Measurements from ENCODE around the gene ITGA6. TPM values are rescaled to one million over a fixed set of nuclear protein-coding genes. Genes with fewer than 3 reads are reported as not detected.
A peak's percentile ranks its signal among the peaks of the same experiment; 100 is the strongest.
"Not testable (repeated sequence)": the region's sequence is repeated elsewhere in the genome, so short reads cannot be mapped to it uniquely, and the experiment has no call there.

ITGA6 gene
- polyA plus RNA-seq, 3 donors from 2014 or later = 26.8 to 39.9 (median 34.0) TPM

- H3K27me3 Mint-ChIP-seq (ENCODE audit: low read depth in 3 of 3) = no peaks in the 10 kb centered on the region
- no peak overlapping the region for H3K4me3 Mint-ChIP-seq
- H3K27ac Mint-ChIP-seq = no peak overlapping the region
- peaks cover 0 to 26% (median 16%) of the 10 kb centered on the region in 6 donors for H3K9me3 Mint-ChIP-seq
- peaks cover 22 to 44% (median 25%) of the 10 kb centered on the region in 3 donors for H3K36me3 Mint-ChIP-seq
- peaks cover 10 to 14% of the 10 kb centered on the region in 2 donors for H3K4me1 Mint-ChIP-seq
- DNase-seq = no peak
Measured at GRCh38 chr2:172510088-172510487, 82.7 kb downstream of the ITGA6 start.

- peak overlapping the region in 1 of 6 donors; percentile 22 for H3K27ac Mint-ChIP-seq
- peaks cover 10 to 14% of the 10 kb centered on the region in 2 donors for H3K4me1 Mint-ChIP-seq
- H3K4me3 Mint-ChIP-seq = no peak overlapping the region
- peaks cover 22 to 44% (median 25%) of the 10 kb centered on the region in 3 donors for H3K36me3 Mint-ChIP-seq
- no peaks in the 10 kb centered on the region for H3K27me3 Mint-ChIP-seq (ENCODE audit: low read depth in 3 of 3)
- no peak for DNase-seq
- peaks cover 0 to 26% (median 16%) of the 10 kb centered on the region in 6 donors for H3K9me3 Mint-ChIP-seq
Measured at GRCh38 chr2:172510548-172510947, 83.2 kb downstream of the ITGA6 start.

- H3K36me3 Mint-ChIP-seq = peaks cover 14 to 29% (median 17%) of the 10 kb centered on the region in 3 donors
- H3K27me3 Mint-ChIP-seq (ENCODE audit: low read depth in 3 of 3) = no peaks in the 10 kb centered on the region
- H3K9me3 Mint-ChIP-seq = peaks cover 0 to 26% (median 16%) of the 10 kb centered on the region in 6 donors
- peaks cover 10 to 14% of the 10 kb centered on the region in 2 donors for H3K4me1 Mint-ChIP-seq
- H3K4me3 Mint-ChIP-seq = no peak overlapping the region
- DNase-seq = no peak
- no peak overlapping the region for H3K27ac Mint-ChIP-seq
Measured at GRCh38 chr2:172512810-172513523, 85.6 kb downstream of the ITGA6 start.

GRCh38 chr2:172513524-172513900, 86.1 kb downstream of the ITGA6 start:
- no peak overlapping the region for H3K27ac Mint-ChIP-seq
- no peak overlapping the region for H3K4me3 Mint-ChIP-seq
- H3K36me3 Mint-ChIP-seq = peaks cover 14 to 25% (median 17%) of the 10 kb centered on the region in 3 donors
- H3K27me3 Mint-ChIP-seq (ENCODE audit: low read depth in 3 of 3) = no peaks in the 10 kb centered on the region
- no peak for DNase-seq
- peaks cover 8 to 14% of the 10 kb centered on the region in 2 donors for H3K4me1 Mint-ChIP-seq
- H3K9me3 Mint-ChIP-seq = peaks cover 0 to 26% (median 16%) of the 10 kb centered on the region in 6 donors

GRCh38 chr2:172513935-172514586, 86.7 kb downstream of the ITGA6 start:
- H3K4me1 Mint-ChIP-seq = peaks cover 8 to 14% of the 10 kb centered on the region in 2 donors
- DNase-seq = no peak
- H3K36me3 Mint-ChIP-seq = peaks cover 14 to 25% (median 17%) of the 10 kb centered on the region in 3 donors
- no peaks in the 10 kb centered on the region for H3K27me3 Mint-ChIP-seq (ENCODE audit: low read depth in 3 of 3)
- peaks cover 0 to 26% (median 16%) of the 10 kb centered on the region in 6 donors for H3K9me3 Mint-ChIP-seq
- H3K4me3 Mint-ChIP-seq = no peak overlapping the region
- H3K27ac Mint-ChIP-seq = no peak overlapping the region

DNA sequence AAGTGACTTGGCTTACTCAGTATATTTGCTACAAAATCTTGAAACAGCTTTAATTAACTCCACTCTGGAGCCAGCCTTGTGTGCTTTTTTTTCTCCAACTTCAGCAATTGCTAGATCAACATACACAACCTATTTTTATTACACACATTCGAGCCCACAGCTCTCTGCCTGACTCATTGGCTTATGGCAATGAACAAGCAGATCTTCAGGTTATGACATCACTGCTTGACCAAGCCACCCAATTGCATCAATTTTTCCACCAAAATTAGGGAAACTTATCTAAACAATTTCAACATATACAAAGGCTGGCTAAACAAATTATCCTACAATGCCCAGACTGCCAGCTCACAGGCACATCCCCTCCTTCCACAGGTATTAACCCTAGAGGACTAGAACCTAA, 88.9 kb downstream of the ITGA6 start:
- H3K27me3 Mint-ChIP-seq (ENCODE audit: low read depth in 3 of 3) = no peaks in the 10 kb centered on the region
- no peak for DNase-seq
- H3K4me1 Mint-ChIP-seq = peaks cover 0 to 1% of the 10 kb centered on the region in 2 donors
- H3K4me3 Mint-ChIP-seq = no peak overlapping the region
- peaks cover 14 to 19% (median 18%) of the 10 kb centered on the region in 3 donors for H3K36me3 Mint-ChIP-seq
- peaks cover 5 to 23% (median 16%) of the 10 kb centered on the region in 6 donors for H3K9me3 Mint-ChIP-seq
- no peak overlapping the region for H3K27ac Mint-ChIP-seq

GRCh38 chr2:172518995-172519394, 91.6 kb downstream of the ITGA6 start:
- Mint-ChIP-seq H3K36me3 (peaks cover 0 to 6% (median 2%) of the 10 kb centered on the region in 3 donors), H3K9me3 (peaks cover 0 to 5% (median 0%) of the 10 kb centered on the region in 6 donors), H3K4me3 (no peak overlapping the region), H3K4me1 (no peaks in the 10 kb centered on the region), H3K27me3 (ENCODE audit: low read depth in 3 of 3) (no peaks in the 10 kb centered on the region), H3K27ac (no peak overlapping the region)
- no peak for DNase-seq

DNA sequence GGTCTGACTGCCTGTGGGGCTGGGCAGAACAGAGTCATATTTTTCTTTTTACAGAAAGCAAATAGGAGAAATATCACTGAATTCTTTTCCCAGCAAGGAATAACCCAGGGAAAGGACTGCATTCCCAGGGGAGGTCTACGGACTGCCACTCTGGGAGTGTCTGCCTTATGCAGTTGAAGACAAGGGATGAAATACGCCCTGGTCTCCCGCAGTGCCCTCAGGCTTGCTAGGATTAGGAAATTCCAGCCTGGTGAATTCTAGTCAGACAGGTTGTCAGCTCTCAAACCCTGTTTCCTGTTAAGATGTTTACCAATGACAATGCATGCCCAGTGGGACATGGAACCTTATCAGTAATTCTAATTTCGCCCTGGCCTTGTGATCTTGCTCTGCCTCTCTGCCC, 98.2 kb downstream of the ITGA6 start:
- Mint-ChIP-seq H3K4me3 (no peak overlapping the region), H3K27ac (no peak overlapping the region), H3K36me3 (peaks cover 10 to 19% (median 16%) of the 10 kb centered on the region in 3 donors), H3K4me1 (no peaks in the 10 kb centered on the region), H3K9me3 (peaks cover 9 to 32% (median 21%) of the 10 kb centered on the region in 6 donors), H3K27me3 (ENCODE audit: low read depth in 3 of 3) (no peaks in the 10 kb centered on the region)
- DNase-seq = no peak

DNA sequence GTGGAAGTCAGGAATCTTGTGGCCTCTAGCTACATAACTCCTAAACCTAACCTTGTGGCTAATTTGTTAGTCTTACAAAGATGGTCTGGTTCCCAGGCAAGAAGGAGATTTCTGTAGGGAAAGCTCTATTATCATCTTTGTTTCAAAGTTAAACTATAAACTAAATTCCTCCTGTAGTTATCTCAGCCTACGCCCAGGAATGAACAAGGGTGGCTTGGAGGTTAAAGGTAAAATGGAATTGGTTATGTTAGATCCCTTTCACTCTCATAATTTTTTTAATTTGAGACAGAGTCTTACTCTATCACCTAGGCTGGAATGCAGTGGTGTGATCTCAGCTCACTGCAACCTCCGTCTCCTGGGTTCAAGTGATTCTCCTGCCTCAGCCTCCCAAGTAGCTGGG, 103.9 kb downstream of the ITGA6 start:
- peaks cover 22 to 35% (median 30%) of the 10 kb centered on the region in 3 donors for H3K36me3 Mint-ChIP-seq
- H3K27ac Mint-ChIP-seq = no peak overlapping the region
- no peak for DNase-seq
- H3K4me3 Mint-ChIP-seq = no peak overlapping the region
- H3K4me1 Mint-ChIP-seq = no peaks in the 10 kb centered on the region
- H3K27me3 Mint-ChIP-seq (ENCODE audit: low read depth in 3 of 3) = peaks cover 0 to 1% (median 0%) of the 10 kb centered on the region in 3 donors
- peaks cover 8 to 25% (median 12%) of the 10 kb centered on the region in 6 donors for H3K9me3 Mint-ChIP-seq

GRCh38 chr2:172532461-172532860, 105.1 kb downstream of the ITGA6 start:
- Mint-ChIP-seq H3K36me3 (peaks cover 22 to 35% (median 30%) of the 10 kb centered on the region in 3 donors), H3K9me3 (peaks cover under 1 to 15% (median 5%) of the 10 kb centered on the region in 6 donors)
- H3K4me3 Mint-ChIP-seq; DNase-seq; H3K27ac Mint-ChIP-seq; H3K4me1 Mint-ChIP-seq; H3K27me3 Mint-ChIP-seq (ENCODE audit: low read depth in 3 of 3): not testable (repeated sequence)

- Mint-ChIP-seq H3K27ac (no peak overlapping the region), H3K4me1 (no peaks in the 10 kb centered on the region), H3K4me3 (no peak overlapping the region), H3K9me3 (peaks cover 0 to 6% (median 4%) of the 10 kb centered on the region in 6 donors), H3K27me3 (ENCODE audit: low read depth in 3 of 3) (peaks cover 0 to 1% (median 0%) of the 10 kb centered on the region in 3 donors), H3K36me3 (peaks cover 22 to 32% (median 30%) of the 10 kb centered on the region in 3 donors)
- DNase-seq = no peak
Measured at GRCh38 chr2:172533687-172534086, 106.3 kb downstream of the ITGA6 start.

- Mint-ChIP-seq H3K36me3 (peaks cover 16 to 20% (median 20%) of the 10 kb centered on the region in 3 donors), H3K27ac (no peak overlapping the region), H3K4me3 (no peak overlapping the region)
Measured at GRCh38 chr2:172535119-172535518, 107.7 kb downstream of the ITGA6 start.

DNA sequence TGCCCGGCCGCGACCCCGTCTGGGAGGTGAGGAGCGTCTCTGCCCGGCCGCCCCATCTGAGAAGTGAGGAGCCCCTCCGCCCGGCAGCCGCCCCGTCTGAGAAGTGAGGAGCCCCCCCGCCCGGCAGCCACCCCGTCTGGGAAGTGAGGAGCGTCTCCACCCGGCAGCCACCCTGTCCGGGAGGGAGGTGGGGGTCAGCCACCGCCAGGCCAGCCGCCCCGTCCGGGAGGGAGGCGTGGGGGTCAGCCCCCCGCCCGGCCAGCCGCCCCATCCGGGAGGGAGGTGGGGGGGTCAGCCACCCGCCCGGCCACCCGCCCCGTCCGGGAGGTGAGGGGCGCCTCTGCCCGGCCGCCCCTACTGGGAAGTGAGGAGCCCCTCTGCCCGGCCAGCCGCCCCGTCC, 110.5 kb downstream of the ITGA6 start:
- not testable (repeated sequence) for DNase-seq; H3K4me3 Mint-ChIP-seq; H3K4me1 Mint-ChIP-seq; H3K9me3 Mint-ChIP-seq; H3K27ac Mint-ChIP-seq; H3K27me3 Mint-ChIP-seq (ENCODE audit: low read depth in 3 of 3)
- H3K36me3 Mint-ChIP-seq = peaks cover 7 to 10% (median 7%) of the 10 kb centered on the region in 3 donors

More at GRCh38 chr2:172535119-172535518, 107.7 kb downstream of the ITGA6 start:
- peaks cover 0 to 1% (median 0%) of the 10 kb centered on the region in 3 donors for H3K27me3 Mint-ChIP-seq (ENCODE audit: low read depth in 3 of 3)
- no peaks in the 10 kb centered on the region for H3K4me1 Mint-ChIP-seq
- DNase-seq = no peak
- H3K9me3 Mint-ChIP-seq = peaks cover 0 to 3% (median 2%) of the 10 kb centered on the region in 6 donors

DNA sequence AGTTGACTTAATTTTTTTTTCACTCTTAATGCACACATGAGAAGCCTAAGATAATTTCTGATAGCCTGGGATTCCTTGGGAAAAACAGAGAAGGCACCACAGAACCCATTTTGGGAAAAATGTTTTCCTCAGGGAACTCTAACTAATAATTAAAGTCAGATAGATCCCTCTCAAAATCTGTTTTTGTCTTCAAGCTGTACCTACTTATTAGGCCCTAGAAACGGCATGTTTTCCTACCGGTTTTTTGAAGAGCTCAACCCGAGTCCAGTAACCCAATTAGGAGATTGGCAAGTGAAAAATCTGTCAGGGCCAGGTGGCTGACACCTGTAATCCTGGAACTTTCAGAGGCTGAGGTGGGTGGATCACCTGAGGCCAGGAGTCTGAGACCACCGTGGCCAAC, 112.4 kb downstream of the ITGA6 start:
- H3K4me1 Mint-ChIP-seq = no peaks in the 10 kb centered on the region
- H3K27me3 Mint-ChIP-seq (ENCODE audit: low read depth in 3 of 3) = peaks cover 0 to 4% (median 2%) of the 10 kb centered on the region in 3 donors
- H3K9me3 Mint-ChIP-seq = peaks cover 0 to 10% (median 0%) of the 10 kb centered on the region in 6 donors
- H3K36me3 Mint-ChIP-seq = peaks cover 0 to 6% (median 4%) of the 10 kb centered on the region in 3 donors
- DNase-seq = no peak
- no peak overlapping the region for H3K4me3 Mint-ChIP-seq
- H3K27ac Mint-ChIP-seq = no peak overlapping the region

Measured in immature natural killer cell (primary cell).